Brain microvascular endothelial cell (primary cell): ENCODE results near the gene PRSS57.
"Not testable (repeated sequence)": the region's sequence is repeated elsewhere in the genome, so short reads cannot be mapped to it uniquely, and the experiment has no call there.

Source experiments
- DNase-seq: peaks from one replicate; pipeline ENCODE4 v3.0.0-alpha.2; 2020
- H3K27ac ChIP-seq: fragments of 250-450 bp; sonication (Bioruptor Pico); 2 replicates; pipeline ENCODE4 v1.5.1; 2020; ENCODE audit warnings: mild to moderate bottlenecking, moderate library complexity
- H3K27me3 ChIP-seq: fragments of 250-450 bp; sonication (Bioruptor Pico); replicated peaks from 2 replicates; pipeline ENCODE4 v1.5.1; 2020; ENCODE audit warnings: mild to moderate bottlenecking
- H3K36me3 ChIP-seq: fragments of 250-450 bp; sonication (Bioruptor Pico); replicated peaks from 2 replicates; pipeline ENCODE4 v1.5.1; 2020; ENCODE audit warnings: mild to moderate bottlenecking
- H3K4me3 ChIP-seq: 2 replicates; pipeline ENCODE4 v1.5.1; 2011; ENCODE audit warnings: low read depth, mild to moderate bottlenecking, control low read depth, low read length, moderate library complexity
- CTCF ChIP-seq: IDR thresholded peaks from 2 replicates; pipeline ENCODE4 v1.5.1; 2011; ENCODE audit warnings: low read depth, mild to moderate bottlenecking, moderate library complexity, low read length, control low read depth, inconsistent platforms; ENCODE audit errors: missing control alignments
- in situ Hi-C: cut with HindIII; loops from 2 replicates; pipeline ENCODE4 v1.10.0; 2017; ENCODE audit warnings: low sequenced_read_pairs, low pct_ligation_motif_present

PRSS57 gene

GRCh38 chr19:674282-675151, 20.7 kb downstream of the PRSS57 start:
- no peak overlapping the region for H3K4me3 ChIP-seq
- DNase-seq = no peak
- in situ Hi-C loops = no loop called here
- no peak for TF ChIP-seq CTCF
- no peaks in the 10 kb centered on the region for H3K27me3 ChIP-seq
- H3K27ac ChIP-seq = no peak overlapping the region
- H3K36me3 ChIP-seq = peaks cover 7% of the 10 kb centered on the region

GRCh38 chr19:670609-671075, 24.6 kb downstream of the PRSS57 start:
- in situ Hi-C loops = no loop called here
- peak; percentile 39 for TF ChIP-seq CTCF
- H3K27ac ChIP-seq = no peak overlapping the region
- H3K27me3 ChIP-seq = no peaks in the 10 kb centered on the region
- no peak overlapping the region for H3K4me3 ChIP-seq
- DNase-seq = no peak
- no peaks in the 10 kb centered on the region for H3K36me3 ChIP-seq

- H3K27me3 ChIP-seq, H3K36me3 ChIP-seq, in situ Hi-C loops, H3K4me3 ChIP-seq: not testable (repeated sequence)
- peak; percentile 83 for DNase-seq
- peak overlapping the region; percentile 65 for H3K27ac ChIP-seq
Measured at GRCh38 chr19:668675-669434, 26.4 kb downstream of the PRSS57 start.

- H3K4me3 ChIP-seq, H3K27ac ChIP-seq, in situ Hi-C loops, DNase-seq, H3K36me3 ChIP-seq, H3K27me3 ChIP-seq: not testable (repeated sequence)
Measured at GRCh38 chr19:666985-667573, 28.2 kb downstream of the PRSS57 start.

GRCh38 chr19:664913-665443, 30.3 kb downstream of the PRSS57 start:
- H3K27me3 ChIP-seq = no peaks in the 10 kb centered on the region
- TF ChIP-seq CTCF = peak; percentile 96
- H3K36me3 ChIP-seq = no peaks in the 10 kb centered on the region
- H3K27ac ChIP-seq = no peak overlapping the region
- in situ Hi-C loops = no loop called here
- peak; percentile 65 for DNase-seq
- H3K4me3 ChIP-seq = no peak overlapping the region

- TF ChIP-seq CTCF = no peak
- no peak for DNase-seq
- Histone ChIP-seq H3K27ac (peak overlapping the region; percentile 49), H3K36me3 (peaks cover 1% of the 10 kb centered on the region), H3K27me3 (no peaks in the 10 kb centered on the region), H3K4me3 (peak overlapping the region; percentile 52)
- in situ Hi-C loops = no loop called here
Measured at GRCh38 chr19:663682-664117, 31.6 kb downstream of the PRSS57 start.
